ENCODE results near the gene LTBP2. TPM values are rescaled to one million over a fixed set of nuclear protein-coding genes. Genes with fewer than 3 reads are reported as not detected.

Gene LTBP2
- total RNA-seq, 1 experiment from 2014 or later = 32.5 TPM

DNA sequence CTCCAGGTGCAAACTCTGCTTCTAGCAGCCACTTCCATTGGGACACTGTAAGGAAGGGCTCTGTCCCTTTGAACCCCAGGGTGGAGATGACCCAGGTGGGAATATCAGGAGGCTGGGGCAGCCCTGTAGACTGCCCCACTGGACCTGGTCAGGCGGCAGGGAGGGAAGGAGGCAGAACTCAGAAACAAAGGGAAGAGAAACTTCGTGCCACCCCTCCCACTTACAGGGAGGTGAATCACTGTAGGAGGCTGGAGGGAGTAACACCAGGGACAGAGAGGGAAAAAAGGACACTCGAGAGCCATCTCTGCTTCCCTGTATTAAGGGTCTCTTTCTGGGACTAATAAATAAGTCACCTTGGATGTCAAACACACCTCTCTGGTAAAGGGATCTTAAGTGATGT is 81.0 kb downstream of the LTBP2 start:
- no peak for DNase-seq (ENCODE audit: low read depth)

DNA sequence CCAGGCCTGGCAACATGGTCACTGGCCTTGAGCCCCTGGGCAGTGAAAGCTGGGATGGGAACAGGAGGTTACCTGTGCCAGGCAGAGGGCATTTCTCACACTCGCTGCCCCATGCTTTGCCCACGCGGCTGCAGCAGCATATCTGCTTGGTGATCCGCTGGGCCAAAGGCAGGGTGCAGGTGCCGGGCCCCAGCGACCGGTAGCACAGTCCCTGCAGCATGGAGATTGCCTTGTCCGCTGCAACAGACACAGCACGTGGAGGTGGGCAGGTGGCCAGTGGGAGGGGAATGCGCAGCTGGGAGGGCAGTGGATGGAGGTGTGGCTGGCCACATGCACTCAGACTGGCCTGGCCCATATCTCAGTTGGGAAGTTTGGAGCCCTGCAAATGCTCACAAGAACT is 83.2 kb downstream of the LTBP2 start:
- no peak for DNase-seq (ENCODE audit: low read depth)

DNA sequence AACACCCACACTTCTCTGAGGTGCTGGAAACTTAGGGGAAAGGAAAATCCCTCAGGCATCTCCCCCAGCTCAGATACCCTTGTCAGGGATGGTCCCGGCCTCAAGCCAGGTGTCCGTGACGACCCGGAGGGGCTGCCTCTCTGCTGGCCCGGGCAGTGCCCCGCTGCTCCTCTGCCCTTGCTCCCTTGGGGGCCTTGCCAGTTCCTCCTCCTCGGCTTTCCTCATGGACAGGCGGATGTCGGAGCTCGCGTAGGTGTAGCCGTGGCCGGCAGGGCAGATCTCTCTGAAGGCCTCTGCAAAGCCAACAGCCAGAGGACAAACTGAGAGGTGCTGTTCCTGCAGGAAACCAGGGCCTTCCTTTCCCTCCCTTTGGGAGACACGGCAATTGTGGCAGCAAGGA is 83.6 kb downstream of the LTBP2 start:
- no peak for DNase-seq (ENCODE audit: low read depth)

DNA sequence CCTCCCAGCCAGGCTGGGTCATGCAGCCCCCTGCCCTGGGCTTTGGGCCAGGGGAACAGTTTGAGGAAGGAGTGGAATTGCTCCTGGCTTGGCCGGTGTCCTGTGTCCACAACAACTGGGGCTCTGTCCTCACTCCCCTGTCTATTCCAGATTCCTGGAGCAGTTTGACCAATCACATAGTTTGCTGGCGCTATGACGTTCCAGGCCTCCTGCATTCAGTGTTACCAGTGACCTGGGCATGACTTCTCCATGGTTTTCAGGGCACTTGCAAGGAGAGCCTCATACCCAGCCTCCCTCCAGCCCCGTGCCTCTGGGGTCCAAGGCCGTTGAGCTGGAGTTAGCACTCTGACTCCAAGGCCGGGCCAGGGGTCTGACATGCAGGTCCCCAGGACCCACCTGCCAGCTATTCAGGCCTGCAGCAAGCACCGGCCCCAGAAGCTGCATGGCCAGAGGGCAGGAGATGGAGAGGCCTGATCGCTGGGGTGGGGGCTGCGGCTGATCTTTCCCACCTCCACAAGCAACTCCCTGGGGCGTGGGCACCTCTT is 84.2 kb downstream of the LTBP2 start:
- DNase-seq (ENCODE audit: low read depth) = no peak

DNA sequence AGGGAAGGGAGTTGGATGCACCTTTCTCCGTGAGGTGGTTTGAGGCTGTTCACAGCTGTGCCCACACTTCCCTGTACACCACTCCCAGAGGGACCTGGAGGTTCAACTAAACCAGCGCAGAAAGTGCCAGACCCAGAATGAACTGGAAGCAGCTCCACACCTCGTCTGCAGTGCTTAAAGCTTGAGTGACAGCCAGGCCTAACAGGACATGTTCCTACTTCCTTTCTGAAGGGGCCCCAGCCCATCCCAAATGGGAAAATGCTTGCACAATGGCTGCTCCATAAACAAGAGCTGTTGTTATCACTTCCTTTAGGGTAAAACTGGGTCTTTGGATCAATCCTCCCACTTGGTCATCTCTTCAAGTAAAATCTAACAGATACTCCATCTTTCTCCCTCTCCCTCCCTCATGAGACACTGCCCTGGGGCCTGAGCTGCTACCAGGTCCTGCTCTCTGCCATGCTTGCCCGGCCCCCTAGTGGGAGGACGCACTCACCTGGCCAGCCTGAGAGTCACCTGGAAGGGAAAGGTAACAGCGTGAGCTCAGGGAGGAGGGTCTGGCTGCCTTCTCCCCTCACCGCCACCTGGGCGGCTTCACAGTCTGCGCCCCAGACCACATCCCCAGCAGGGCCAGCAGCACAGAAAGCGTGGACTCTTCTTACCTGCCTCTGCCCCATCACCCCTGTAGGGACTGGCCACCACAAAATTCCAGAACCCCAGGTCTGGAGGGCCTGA is 85.0 kb downstream of the LTBP2 start:
- no peak for DNase-seq (ENCODE audit: low read depth)

DNA sequence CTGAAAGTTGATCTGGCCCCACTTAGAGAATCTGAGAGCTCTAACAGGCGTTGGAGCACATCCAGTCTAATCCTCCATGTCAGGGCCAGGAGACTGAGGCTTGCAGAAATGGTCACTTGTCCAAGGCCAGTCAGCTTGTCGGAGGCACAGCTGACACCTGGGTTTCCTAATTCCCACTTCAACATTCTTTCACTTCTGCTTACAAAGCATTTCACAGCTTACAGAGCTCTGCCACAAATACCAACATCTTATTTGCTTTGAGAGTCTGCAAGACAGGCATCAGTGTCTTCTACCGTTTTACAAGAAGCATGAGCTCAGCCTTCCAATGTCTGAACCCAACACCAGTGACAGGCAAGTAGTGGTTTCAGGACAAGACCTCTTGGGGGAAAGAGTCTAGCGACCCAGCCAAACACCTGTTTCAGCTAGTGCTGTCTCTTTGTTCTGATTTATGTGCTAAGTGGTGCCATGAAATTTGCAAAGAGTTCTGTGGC is 86.6 kb downstream of the LTBP2 start:
- no peak for DNase-seq (ENCODE audit: low read depth)

DNA sequence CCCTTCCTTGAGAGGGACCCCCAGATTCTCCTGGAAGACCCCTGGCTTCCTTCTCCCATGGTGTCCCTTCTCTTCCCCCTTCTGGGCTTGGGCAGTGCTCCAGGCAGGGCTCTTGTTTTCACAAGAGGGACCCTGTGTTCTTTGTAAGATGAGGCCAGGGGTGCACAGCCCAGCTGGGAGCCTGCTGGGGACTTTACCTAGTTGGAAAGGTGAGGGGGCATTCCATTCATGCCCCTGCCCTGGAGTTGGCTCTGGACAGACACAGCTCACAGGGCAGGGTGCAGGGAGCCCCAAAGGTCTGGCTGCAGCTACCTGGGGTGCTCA is 87.3 kb downstream of the LTBP2 start:
- no peak for DNase-seq (ENCODE audit: low read depth)

DNA sequence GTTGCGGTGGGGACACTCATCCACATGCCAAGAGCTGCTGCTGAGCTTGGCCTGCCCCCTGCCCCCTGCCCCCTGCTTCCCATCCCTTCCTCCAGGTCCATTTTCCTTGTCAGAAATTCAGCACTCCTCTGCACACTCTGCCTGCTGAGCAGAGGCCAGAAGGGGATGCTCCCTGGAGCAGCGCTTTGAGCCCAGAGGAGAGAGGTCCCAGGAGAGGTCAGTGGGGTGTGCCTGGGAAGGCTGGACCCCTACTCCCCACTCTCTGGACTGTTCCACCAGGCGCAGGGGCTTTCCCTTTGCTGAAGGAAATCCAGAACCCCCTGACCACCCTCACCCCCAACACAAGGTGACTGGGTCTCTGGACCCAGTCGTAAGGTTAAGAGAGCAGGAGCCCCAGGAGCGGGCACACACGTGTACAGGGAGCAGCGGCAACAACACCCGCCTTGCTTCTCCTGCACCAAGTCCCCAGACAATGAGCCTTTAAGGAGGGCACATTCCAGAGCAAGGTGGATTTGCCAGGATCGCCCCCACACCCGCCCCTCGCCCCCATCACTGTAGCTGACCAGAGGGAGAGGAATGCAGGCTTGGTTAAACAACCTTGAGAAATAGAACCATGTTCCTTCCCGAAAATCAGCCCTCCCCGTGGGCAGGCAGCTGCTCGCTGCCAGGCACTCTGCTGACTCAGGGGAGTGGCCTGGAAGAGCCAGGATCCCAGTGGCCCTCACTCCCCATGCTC is 87.8 kb downstream of the LTBP2 start:
- no peak for DNase-seq (ENCODE audit: low read depth)

DNA sequence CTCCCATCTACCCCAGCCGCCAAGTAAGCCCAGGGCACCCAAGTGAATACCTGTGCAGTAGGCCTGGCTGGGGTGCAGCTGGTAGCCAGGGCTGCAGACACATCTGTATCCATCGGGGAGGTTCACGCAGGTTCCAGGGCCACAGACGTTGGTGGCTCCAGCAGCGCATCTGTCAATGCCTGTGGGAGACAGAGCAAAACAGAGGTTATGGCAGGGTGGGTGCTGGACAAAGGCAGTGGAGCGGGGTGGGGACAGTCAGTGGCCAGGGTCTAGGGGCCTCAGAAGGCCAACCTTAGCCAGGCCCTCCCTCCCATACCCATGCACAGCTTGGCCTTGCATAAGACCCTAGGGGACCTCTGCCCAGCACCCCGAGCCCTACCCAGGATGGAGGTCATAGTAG is 89.3 kb downstream of the LTBP2 start:
- no peak for DNase-seq (ENCODE audit: low read depth)

DNA sequence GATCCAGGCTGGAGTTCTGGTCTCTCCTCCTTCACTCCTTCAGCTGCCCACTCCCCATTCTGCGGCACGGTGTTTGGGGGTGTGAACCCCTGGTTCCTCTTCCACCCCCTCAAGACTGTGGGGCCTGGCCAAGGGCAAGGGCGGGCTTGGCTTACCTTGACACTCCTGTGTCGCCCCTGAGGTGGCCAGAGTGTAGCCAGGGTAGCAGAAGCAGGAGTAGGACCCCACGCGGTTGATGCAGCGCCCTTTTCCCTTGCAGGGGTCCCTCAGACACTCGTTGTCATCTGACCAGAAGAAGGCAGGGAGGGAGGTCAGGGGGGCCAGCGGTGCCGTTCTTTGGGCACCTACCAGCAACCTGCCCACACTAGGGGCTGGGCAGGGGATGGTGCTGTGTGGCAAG is 90.3 kb downstream of the LTBP2 start:
- no peak for DNase-seq (ENCODE audit: low read depth)

DNA sequence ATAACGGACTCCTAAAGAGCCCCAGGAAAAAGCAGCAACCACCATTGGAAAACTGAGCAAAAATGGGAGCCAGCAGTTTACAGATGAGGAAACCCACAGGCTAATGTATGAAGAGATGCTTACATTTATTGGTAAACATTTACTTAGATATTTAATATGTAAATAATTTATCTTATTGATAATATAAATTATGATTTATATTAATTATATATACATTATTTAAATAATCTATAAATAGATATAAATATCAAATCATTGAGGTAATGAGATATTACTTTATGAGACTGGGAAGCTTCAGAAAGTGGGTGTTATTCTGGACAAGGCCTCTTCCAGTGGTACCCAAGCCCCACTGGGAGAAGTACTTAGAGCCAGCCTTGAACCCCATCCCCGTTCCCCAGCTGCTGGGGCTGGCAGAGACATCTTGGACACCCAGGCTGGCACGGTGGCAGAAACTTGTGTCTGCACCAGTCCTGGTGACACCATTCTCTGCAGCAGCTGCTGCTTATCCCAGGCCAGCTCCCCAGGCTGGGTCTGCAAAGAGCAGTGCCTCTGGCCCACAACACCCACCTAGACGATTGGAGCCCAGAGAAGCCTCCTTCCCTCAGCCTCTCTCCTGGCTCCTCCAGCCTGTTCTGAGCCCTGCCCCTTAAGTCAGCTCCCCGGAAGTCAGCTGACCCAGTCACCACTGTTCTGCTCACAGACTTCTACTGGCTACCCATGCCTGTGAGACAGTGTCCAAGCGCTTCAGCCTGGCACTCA is 92.5 kb downstream of the LTBP2 start:
- no peak for DNase-seq (ENCODE audit: low read depth)

DNA sequence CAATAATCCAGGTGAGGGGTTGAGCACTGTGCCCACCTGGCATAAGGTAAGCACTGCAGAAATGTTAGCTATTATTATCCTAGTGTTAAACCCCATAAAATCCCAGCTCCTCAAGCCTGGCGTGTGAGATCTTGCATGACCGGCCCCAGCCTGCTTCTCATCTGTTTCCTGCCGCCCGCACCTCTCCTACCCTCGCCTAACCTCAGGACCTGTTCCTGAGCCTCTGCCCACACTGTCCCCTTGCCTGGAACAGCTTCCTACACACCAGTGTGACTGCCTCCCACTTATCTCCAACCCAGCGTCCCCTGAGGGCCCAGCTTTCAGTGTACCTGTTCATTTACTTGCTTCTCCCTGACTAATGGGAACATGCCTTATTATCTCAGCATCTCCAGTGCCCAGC is 93.8 kb downstream of the LTBP2 start:
- no peak for DNase-seq (ENCODE audit: low read depth)

DNA sequence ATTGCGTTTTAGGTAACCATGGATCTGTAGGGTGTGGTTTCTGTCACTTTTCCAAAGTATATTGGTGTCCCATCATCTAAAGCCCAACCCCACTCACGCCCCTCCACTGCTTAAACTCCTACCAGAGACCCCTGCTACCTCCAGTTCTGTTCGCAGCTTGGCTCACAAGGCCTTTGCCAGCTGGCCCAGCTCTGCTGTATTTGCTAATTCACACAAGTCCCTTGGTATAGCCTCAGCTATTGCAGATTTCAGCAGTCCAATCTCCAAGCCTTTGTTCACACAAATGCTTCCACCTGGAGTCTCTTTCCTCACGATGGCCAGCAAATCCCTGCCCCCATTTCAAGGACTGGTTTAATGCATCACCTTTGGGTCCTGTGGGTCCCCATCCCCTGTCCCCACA is 94.3 kb downstream of the LTBP2 start:
- DNase-seq (ENCODE audit: low read depth) = no peak

DNA sequence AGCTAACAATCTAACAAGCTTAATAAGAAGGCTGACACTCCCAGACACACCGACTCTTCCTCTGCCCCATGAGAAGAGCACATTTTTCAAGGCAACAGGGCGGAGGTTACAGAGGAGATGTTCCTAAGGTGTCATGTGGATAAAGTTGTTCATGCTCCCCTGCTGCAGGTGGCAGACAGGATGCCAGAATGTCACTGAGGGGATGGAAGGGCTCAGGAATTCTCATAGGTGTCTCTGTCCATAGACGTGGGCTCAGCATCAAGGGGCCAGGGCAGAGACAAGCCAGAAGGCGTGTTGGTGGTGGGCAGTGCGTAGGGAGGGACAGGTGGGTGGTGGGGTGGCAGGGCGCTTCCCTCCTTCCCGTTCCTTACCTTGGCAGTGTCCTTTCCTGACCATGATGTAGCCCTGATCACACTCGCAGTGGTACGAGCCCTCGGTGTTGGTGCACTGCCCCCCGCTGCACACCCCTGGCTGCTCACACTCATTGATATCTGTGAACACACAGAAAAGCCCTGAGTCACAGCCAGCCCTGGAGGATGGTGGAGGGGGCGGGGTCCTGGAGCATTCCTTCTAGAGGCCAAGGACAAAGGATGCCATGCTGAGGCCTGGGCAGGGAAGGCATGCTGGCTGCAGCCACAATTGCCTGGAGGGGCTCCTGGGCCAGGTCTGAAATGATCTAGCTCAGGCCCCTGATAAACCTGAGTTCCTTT is 95.4 kb downstream of the LTBP2 start:
- DNase-seq (ENCODE audit: low read depth) = no peak

DNA sequence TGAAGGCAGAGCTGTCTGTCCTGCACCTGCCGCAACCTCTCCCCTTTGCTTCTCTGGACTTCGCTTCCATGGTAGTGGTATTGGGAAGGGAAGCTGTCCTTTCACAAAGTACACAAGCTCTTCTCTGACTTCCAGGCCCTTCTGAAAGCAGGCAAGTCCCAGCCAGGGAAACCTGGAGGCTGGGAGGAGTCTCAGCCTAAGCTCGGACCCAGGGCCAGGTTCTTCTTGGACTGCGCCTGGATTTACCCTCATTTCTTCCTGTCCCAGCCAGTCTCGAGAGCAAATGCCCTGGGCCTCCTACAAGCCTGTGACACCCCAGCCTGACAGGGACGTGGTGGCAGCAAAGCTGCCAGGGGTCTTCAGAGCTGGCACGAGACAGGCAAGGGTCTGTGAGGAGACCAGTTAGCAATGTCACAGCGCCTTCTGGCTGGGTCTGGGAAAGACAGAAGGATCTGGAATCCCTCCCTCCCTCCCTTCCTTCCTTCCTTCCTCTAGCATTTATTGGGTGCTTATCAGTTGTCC is 96.1 kb downstream of the LTBP2 start:
- DNase-seq (ENCODE audit: low read depth) = no peak

DNA sequence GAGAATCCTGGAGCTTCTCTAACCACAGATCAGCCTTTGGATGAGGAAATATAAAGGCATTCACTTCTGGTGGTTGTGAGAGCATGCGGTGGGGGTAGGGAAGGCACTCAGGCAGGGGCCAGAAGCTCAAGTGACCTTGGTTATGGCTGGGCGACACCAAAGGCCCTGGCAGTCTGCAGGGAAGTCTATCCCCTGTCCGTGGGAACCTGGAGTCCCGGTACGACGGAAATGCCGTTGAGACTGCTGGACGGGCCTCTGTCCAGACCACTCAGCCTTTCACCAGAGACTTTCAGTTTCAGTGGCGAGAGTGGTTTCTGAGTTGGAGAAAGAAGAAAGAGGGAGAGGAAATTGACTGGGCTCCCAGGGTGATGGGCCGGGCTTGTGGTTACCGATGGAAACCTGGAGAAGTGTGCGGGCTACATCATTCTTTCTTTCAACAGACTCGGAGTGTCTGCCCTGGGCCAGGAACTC is 97.5 kb downstream of the LTBP2 start:
- DNase-seq (ENCODE audit: low read depth) = peak; percentile 30

DNA sequence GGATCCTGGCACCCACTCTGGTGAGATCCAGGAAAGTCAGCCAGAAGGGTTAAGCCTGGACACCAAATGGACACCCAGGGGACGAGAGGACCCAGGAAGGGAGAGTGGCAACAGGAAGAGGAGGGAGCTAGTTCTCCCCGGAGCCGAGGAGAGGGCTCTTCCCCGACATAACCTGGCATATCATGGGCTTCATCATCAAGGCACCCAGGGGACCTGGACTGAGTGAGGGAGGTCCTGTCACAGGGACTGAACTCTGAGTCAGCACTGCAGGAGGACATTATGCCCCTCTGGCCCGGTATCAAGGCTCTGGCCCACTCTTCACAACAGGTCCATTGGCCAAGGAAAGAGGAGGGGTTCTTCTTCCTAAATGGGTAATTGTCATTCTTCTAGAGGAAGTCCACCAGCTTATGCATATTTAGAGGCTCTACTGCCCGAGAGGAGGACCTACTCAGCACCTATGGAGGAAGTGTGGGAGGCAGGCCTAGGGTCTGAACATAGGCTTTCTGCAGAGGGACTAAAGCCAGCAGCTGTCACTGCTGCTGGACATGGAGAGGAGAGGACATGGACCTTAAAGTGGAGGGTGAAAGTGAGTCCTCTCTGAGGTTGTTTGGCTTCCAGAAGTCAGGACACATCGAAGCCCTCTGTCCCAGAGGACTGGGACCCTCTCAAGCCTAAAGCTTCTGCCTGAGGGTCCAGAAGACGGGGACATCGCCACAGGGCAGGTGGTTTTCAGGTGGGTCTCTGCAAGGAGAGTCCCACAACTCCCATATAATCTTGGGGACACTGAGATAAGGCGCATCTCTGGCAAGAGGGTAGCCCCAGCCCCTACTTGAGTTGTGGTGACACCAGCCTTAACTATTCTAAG is 99.8 kb downstream of the LTBP2 start:
- DNase-seq (ENCODE audit: low read depth) = no peak

DNA sequence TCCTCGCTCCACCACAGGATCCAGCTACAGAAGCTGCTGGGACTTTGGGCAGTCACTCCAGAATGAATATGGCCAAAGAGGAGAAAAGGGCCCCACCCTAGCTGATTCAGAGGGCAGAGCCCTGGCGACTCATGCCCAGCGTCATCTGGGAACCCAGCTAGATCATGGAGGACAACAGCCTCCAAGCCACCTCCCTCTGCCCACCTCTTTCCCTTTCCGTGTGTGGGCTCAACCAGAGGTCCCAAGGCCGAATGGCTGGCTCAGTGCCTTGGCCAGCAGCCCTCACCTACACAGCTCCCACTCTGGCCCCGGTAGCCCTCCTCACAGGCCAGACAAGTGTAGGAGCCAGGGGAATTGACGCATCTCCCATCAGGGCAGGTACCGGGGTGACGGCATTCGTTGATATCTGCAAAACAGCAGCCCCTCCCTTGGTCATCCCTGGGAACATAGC is 101.1 kb downstream of the LTBP2 start:
- peak; percentile 68 for DNase-seq (ENCODE audit: low read depth)

DNA sequence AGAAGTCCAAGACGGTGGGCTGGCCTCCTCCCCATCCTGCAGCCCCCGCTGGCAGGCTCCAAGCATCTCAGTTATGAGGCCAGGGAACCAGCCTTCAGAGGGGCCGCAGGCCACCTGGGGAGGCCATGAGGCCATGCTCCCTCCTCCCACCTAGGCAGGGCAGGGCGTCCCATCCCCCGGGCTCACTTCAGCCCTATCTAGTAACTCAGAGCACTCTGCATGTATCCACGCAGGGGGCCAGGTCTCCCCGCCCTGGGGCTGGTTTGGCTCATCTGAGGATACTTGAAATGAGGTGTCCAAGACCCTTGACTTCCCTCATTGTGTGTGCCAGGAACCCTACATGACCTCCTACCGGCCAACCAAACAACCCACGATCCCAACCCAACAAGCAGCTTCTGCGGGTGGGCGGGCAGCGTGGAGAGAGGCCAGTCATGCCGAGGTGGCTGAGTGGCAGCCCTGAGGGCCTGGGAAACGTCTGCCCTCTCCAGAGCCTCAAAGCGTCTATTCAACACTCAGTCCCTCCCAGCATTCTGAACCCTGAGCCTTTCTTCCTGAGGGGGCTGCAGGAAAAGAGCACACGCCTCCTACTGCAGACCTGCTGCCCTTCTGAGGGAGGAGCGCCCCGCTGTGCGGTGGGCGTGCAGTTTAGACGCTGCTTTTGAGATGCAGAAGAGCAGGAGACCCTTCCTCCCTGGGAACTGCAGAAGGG is 101.7 kb downstream of the LTBP2 start:
- peak; percentile 43 for DNase-seq (ENCODE audit: low read depth)
